KMS-11 (cell line): ENCODE results near the gene SMLR1.

Source experiments
- H2AFZ ChIP-seq: fragments of 200-600 bp; sonication (generic); 2 replicates; pipeline ENCODE4 v1.6.1; 2016; ENCODE audit warnings: antibody characterized with exemption, mixed run types, low read depth
- H3K27ac ChIP-seq: fragments of 200-600 bp; sonication (generic); 2 replicates; pipeline ENCODE4 v1.6.1; 2016; ENCODE audit warnings: mild to moderate bottlenecking, mixed run types
- H3K27me3 ChIP-seq: fragments of 200-600 bp; sonication (generic); 2 replicates; pipeline ENCODE4 v1.6.1; 2017; ENCODE audit warnings: mild to moderate bottlenecking, low read depth, mixed run types, moderate library complexity; ENCODE audit not compliant: insufficient read depth
- H3K36me3 ChIP-seq: fragments of 200-600 bp; sonication (generic); 2 replicates; pipeline ENCODE4 v1.6.1; 2017; ENCODE audit warnings: mild to moderate bottlenecking, mixed run types; ENCODE audit not compliant: insufficient read depth
- H3K4me1 ChIP-seq: fragments of 200-600 bp; sonication (generic); 2 replicates; pipeline ENCODE4 v1.6.1; 2016; ENCODE audit warnings: mild to moderate bottlenecking, low read depth, mixed run types; ENCODE audit not compliant: poor library complexity, severe bottlenecking
- H3K4me2 ChIP-seq: fragments of 200-600 bp; sonication (generic); 2 replicates; pipeline ENCODE4 v1.7.0; 2016; ENCODE audit warnings: mild to moderate bottlenecking, mixed run types
- H3K4me3 ChIP-seq: fragments of 200-600 bp; sonication (generic); IDR thresholded peaks from 2 replicates; pipeline ENCODE4 v1.6.1; 2017; ENCODE audit warnings: low read depth, low read length, mixed read lengths; ENCODE audit not compliant: insufficient read depth
- H3K79me2 ChIP-seq: fragments of 200-600 bp; sonication (generic); 2 replicates; pipeline ENCODE4 v1.6.1; 2016; ENCODE audit warnings: low read depth, mixed run types; ENCODE audit not compliant: insufficient read depth
- H3K9ac ChIP-seq: fragments of 200-600 bp; sonication (generic); 2 replicates; pipeline ENCODE4 v1.6.1; 2016; ENCODE audit warnings: mild to moderate bottlenecking, mixed run types
- H4K20me1 ChIP-seq: fragments of 200-600 bp; sonication (generic); 2 replicates; pipeline ENCODE4 v1.6.1; 2016; ENCODE audit warnings: mild to moderate bottlenecking, mixed run types; ENCODE audit not compliant: insufficient read depth
- TF ChIP-seq, protein P1 (sequence below): fragments of 200-600 bp; sonication (generic); conservative IDR thresholded peaks from 2 replicates; pipeline ENCODE4 v1.6.1; 2017; ENCODE audit warnings: low read depth, mild to moderate bottlenecking, antibody characterized with exemption, low read length, moderate library complexity, mixed read lengths

SMLR1 gene

DNA sequence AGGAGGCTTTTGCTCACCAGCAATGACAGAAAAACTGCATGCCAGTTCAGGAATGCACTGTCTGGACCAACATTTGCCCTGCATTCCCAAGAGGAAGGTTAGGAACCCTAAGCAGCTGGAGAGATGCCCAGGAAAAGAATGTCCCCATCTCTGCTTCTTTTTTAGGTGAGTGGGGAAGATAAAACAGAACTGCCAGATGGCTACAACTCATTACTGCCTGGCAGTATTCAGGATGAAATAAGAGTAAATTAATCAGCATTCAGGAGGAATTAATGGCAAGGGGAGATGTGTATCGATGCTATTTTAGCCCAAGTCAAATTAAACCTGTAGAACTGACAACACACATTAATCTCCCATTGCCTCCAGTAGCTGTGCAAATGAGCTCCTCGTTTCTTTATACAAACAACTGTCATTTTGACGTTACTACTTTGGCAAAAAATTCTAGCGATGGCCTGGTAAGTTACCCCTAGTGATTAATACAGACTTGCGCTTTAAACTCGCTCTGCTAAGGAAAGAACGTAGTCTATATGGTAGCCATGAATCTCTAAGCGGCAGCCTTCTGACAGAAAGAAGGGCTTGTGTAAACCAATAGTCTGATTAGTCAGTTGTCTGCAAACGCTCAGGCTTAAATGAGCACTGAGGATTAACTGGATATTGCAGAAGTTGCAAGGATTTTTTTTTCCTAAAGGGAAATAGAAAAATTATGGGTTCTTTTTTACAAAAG lies 16.7 kb upstream of the SMLR1 start:
- TF ChIP-seq, protein P1, sequence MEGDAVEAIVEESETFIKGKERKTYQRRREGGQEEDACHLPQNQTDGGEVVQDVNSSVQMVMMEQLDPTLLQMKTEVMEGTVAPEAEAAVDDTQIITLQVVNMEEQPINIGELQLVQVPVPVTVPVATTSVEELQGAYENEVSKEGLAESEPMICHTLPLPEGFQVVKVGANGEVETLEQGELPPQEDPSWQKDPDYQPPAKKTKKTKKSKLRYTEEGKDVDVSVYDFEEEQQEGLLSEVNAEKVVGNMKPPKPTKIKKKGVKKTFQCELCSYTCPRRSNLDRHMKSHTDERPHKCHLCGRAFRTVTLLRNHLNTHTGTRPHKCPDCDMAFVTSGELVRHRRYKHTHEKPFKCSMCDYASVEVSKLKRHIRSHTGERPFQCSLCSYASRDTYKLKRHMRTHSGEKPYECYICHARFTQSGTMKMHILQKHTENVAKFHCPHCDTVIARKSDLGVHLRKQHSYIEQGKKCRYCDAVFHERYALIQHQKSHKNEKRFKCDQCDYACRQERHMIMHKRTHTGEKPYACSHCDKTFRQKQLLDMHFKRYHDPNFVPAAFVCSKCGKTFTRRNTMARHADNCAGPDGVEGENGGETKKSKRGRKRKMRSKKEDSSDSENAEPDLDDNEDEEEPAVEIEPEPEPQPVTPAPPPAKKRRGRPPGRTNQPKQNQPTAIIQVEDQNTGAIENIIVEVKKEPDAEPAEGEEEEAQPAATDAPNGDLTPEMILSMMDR = no peak
- no peak overlapping the region for H3K27ac ChIP-seq
- H4K20me1 ChIP-seq = no peaks in the 10 kb centered on the region
- H3K9ac ChIP-seq = no peak overlapping the region
- no peak overlapping the region for H3K4me2 ChIP-seq
- H3K4me1 ChIP-seq = no peaks in the 10 kb centered on the region
- H2AFZ ChIP-seq = no peak overlapping the region
- no peaks in the 10 kb centered on the region for H3K79me2 ChIP-seq
- no peaks in the 10 kb centered on the region for H3K36me3 ChIP-seq
- H3K27me3 ChIP-seq = no peaks in the 10 kb centered on the region
- H3K4me3 ChIP-seq = no peak overlapping the region

DNA sequence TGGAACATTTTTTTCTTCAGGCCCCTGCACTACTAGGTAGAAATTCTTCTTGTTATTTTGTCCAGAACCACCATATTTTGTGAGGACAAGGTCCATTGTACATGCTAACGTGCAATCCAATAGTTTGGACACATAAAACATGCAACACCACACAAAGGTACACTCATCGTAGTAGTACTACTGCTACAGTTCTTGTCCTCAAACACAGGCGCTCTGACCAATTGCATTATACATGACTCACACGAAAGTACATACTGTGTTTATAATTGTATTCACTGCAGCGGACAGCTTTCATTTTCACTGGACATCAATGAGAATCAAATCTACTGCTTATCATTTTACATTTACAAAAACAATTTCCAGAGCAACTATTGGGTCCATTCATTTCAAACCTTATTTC lies 15.3 kb upstream of the SMLR1 start:
- Histone ChIP-seq H2AFZ (no peak overlapping the region), H4K20me1 (no peaks in the 10 kb centered on the region), H3K4me3 (no peak overlapping the region), H3K27me3 (no peaks in the 10 kb centered on the region), H3K9ac (no peak overlapping the region), H3K79me2 (no peaks in the 10 kb centered on the region), H3K4me1 (no peaks in the 10 kb centered on the region), H3K27ac (no peak overlapping the region), H3K4me2 (no peak overlapping the region), H3K36me3 (no peaks in the 10 kb centered on the region)
- TF ChIP-seq, protein P1 = no peak

GRCh38 chr6:130814506-130814905 lies 12.7 kb upstream of the SMLR1 start:
- Histone ChIP-seq H3K27ac (no peak overlapping the region), H3K4me1 (no peaks in the 10 kb centered on the region), H3K9ac (no peak overlapping the region), H3K27me3 (no peaks in the 10 kb centered on the region), H3K4me3 (no peak overlapping the region), H3K36me3 (no peaks in the 10 kb centered on the region), H3K79me2 (no peaks in the 10 kb centered on the region), H4K20me1 (no peaks in the 10 kb centered on the region), H2AFZ (no peak overlapping the region), H3K4me2 (no peak overlapping the region)
- TF ChIP-seq, protein P1 = no peak

GRCh38 chr6:130815200-130816071 lies 11.8 kb upstream of the SMLR1 start:
- Histone ChIP-seq H3K4me1 (no peaks in the 10 kb centered on the region), H2AFZ (no peak overlapping the region), H3K27me3 (no peaks in the 10 kb centered on the region), H3K27ac (no peak overlapping the region), H3K9ac (no peak overlapping the region), H4K20me1 (no peaks in the 10 kb centered on the region), H3K79me2 (no peaks in the 10 kb centered on the region), H3K4me2 (no peak overlapping the region), H3K4me3 (no peak overlapping the region), H3K36me3 (no peaks in the 10 kb centered on the region)
- TF ChIP-seq, protein P1 = no peak
